Raji (cell line): ENCODE results near the gene NEURL1B.

Experiments
- POLR2A ChIP-seq: IDR thresholded peaks from 2 replicates; pipeline ENCODE4 v1.6.1; 2011; ENCODE audit warnings: low read depth, low read length, control low read depth; ENCODE audit not compliant: insufficient read depth

NEURL1B gene

DNA sequence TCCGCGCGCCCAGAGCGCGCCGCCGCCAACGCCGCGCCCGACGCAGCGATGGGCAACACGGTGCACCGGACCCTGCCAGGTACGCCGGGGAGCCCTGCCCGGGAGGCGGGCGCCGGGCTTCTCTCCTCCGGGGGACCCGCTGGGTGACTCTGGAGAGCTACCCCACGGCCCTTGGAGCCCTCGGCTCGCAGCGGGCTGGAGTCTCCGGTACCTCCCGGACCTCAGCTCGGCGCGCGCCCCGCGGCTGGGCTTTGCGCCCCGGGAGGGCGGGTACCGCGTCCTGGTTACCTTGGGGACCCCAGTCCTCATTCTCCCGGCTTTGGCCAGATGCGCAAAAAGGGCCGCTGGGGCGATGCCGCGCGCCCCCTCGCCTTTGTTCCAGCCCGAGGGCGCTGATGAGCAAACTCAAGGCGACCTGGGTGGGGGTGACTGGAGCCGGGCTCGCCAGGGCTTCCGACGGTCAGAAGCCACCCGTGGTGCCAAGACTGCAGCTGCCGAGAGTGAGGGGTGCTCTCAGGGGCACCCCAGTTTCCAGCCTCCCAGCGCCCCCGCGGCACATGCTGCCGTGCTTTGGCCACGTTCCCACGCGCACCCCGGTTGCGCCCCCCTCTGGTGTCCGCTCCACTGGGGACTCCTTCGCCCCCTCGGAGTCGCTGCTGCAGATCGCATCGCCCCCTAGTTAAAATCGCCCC is 442 bp downstream of the NEURL1B start:
- no peak for TF ChIP-seq POLR2A

DNA sequence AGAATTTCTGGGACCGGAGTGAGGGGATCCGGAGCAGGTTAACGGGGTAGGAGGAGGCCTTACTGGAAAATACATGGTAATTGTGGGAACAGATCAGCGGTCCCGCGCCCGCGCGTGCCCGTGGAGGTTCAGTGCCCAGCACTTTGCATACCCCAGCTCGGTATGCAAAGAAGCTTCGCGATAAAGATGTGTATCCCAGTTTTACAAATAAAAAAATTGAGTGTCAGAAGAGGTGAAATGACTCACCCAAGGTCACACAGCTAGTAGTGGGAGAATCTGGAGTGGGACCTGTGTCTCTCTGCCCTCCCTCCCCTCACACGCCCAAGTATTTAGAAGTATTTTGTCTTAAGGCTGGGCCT is 967 bp downstream of the NEURL1B start:
- no peak for TF ChIP-seq POLR2A

DNA sequence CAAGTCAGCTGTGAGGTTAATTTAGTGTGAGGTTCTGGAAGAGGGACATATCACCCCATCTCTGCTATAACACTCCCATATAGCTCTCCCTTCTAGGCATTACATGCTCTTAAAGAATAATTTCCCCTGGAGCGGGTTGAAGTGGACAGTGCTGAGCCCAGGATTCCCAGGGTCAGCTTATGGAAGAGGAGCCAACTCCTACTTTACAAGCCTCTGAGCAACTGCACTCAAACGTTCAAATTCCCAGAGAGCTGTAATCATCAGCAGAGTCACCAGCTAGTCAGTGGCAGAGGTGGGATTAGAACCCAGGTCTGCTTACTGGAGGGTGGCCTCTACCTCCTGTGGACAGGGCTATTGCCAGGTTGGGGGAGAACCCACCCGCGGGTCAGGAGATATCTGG is 1.4 kb downstream of the NEURL1B start:
- no peak for TF ChIP-seq POLR2A

DNA sequence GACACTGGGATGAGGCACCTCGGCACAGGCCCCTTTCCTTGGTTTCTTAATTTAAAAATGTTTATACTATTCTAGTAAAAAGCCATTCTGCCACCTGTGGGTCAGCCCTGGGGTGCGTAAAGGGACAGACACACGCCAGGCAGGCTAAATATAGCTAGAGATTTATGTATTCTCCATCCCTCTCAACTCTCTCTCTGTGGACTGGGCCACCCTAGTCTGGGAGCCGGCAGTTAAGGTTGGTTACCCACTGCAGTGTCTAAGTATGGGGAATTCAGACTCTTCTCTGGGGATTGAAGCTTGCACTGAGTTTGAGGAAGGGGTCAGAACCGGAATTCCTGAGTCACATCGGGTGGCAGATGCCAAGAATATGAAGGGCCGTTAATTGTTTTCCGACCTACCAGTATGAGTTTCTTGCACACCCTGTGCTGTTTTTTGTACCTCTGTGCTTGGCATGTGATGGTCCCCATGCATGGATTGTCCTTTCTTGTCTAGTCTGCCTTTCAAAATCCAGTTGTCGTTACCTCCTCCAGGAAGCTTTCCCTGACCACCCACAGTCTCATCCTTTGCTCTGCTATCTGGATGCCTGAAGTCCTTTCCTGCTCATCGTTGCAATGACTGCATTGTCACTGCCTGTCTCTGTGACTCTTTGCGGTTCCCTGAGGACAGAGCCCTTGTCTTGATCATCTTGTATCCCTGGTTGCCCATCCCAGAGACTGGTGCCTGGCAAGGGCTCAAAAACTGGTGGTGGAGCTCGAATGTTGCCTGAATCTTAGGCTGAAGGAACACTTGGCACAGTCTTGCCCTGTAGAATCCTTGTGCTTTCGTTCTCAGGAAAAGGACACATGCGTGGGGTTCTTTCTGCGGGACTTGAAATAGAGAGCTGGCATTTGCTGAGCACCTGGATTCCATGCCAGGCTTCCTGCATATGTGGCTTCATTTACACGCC is 2.1 kb downstream of the NEURL1B start:
- TF ChIP-seq POLR2A: no peak

DNA sequence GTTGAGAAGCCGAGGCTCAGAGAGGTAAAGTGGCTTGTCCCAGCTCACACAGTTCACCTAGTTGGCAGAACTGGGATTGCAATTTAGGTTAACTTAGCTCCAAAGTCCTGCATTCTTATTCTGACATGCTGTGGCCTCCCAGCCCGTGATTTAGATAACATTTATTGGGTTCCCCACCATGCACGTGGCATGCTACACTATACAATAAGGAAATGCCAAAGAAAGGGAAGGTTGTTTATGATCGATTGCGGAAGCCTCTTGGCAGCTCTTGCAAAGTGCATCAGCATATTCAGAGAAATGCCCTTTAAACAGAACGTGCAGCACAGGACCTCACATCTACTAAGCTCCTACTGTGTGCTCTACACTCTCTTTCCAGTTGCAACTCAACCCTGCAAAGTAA is 3.2 kb downstream of the NEURL1B start:
- no peak for TF ChIP-seq POLR2A

DNA sequence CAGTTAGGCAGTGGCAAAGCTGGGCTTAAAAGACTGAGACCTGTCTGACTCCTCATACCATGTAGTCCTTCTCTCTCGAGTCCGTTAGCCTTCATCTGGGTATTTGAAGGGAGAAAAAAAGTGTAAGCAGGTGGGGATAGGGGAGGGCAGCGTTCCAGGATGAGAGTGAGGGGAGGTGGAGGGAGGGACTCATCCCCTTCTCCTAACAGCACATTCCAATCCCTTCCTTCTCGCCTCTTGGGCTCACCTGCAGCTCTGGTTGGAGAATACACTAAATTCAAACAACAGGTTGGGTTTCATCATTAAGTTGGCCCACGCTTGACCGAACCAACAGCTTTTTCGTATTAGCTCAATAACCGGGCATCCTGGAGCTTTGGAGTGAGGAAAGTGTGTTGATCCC is 3.6 kb downstream of the NEURL1B start:
- TF ChIP-seq POLR2A: no peak

DNA sequence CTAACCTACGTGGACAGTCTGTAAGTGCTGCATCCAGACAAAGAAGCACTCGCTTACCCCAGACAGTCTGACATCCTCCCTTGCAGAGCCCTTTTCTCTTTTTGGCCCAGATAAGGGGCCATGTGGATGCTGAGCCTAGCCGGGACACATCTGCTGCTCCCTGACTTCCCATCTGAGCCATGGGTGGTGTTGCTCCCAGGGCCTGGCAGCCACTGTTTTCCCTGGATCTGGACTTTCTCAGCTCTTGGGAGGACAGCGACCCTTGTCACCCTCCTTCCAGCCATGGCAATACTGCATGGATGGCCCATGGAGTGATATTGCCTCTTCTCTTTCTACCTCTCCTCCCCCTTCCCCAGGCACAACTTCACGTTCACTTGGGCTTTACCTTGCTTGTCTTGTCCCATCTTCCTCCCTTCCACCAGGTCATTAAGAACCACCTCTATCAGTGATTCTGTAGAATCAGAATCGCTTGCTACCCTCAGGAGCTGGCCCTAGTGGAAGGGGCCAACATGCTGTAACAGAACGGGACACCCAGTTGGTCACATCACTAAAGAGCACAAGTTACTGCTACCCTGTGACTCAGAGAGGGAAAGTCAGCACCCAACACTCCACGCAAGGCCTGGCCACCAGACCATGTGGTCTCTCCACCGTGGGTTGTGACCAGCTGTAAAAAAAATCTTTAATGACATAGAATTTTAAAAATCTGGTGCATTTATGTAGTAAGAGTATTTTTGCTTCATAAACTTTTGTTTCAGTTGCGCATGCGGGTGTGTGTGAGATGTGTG is 4.4 kb downstream of the NEURL1B start:
- TF ChIP-seq POLR2A: no peak

DNA sequence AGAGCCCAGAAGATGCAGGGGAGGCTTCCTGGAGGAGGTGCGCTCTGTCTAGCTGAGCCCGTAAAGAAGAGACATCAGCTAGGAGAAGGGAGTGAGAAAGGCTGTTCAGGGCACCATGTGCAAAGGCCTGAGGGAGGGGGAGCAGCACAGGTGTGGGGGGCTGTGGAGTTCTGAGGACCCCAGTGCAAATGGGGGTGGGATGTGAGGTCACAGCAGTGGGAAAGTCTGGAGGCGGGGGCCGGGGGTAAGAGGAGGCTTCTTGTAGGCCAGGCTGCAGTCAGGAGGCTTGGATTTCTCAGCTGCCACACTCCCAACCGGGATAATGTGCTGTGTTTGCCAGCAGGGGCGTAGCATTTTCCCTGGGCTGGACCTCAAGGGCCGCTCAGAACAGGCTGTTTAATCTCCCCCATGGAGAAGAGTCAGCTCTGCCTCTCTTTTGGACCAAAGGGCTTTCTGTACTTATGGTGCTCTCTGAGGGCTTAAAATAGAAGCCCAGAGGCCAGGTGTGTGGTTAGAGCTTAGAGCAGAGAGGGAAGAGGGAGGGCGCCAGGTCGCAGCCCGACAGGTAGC is 5.7 kb downstream of the NEURL1B start:
- TF ChIP-seq POLR2A: no peak

DNA sequence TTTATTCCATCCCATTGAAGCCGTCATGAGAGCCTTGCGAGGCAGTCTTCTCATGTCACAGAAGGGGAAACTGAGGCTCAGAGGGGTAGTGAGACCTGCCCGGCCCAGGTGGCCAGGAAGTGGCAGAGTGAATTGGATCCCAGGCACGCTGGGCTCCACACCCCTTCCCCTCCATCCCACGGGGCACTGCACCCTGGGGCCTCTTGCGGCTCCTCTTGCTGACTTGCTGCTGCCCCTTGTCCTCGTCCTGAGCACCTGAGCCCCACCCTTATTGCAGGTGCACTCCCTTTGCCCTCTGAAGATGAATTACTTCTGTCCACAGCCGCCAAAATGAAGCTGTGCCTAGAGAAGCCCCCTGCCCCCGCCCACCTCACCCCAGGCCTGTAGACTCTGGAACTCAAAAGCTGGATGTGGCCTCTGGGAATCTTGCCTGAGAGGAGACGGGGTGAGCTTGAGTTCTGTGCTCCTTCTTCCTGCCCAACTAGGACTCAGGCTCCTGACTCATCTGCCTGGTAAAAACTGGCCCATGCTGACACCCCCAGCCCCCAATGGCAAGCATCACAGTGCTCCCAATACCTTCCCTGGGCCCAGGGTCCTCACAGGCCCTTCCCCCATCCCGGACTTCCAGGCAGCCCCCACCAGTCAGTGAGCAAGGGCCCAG is 6.4 kb downstream of the NEURL1B start:
- TF ChIP-seq POLR2A: no peak

DNA sequence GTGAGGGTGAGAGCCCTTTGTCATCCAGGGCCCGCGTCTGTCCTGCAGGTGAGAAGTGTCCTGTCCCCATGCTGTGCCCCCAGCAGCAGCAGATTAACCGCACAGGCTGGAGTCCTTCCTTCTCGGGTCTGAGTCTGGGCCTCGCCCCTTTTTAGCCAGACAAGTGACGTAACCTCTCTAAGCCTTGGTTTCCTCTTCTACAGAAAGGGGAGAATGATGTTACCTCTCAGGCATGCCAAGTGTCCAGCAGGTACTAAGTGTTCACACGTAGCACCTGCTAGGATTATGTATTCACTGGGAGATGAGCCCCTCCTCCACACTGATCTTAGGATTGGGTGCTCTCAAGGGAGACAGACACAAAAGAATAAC is 6.9 kb downstream of the NEURL1B start:
- TF ChIP-seq POLR2A: no peak

DNA sequence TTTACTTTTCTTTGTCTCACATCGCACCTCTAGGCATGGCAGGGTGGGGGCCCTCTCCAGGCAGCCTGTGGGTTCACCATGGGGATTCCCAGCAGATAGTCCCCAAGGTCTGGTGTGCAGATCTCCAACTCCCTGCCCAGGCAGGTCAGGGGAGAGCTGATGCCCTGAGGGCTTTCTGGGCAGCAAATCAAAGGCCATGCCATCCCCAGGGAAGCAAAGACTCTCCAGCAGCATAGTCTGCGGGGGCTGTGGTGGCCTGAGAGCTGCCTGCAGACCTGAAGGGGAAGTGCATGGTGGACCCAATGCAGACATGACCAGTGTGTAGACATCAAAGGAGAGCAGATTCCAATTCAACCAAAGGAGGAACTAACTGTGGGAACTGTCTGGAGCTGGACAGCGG is 7.7 kb downstream of the NEURL1B start:
- TF ChIP-seq POLR2A: no peak

DNA sequence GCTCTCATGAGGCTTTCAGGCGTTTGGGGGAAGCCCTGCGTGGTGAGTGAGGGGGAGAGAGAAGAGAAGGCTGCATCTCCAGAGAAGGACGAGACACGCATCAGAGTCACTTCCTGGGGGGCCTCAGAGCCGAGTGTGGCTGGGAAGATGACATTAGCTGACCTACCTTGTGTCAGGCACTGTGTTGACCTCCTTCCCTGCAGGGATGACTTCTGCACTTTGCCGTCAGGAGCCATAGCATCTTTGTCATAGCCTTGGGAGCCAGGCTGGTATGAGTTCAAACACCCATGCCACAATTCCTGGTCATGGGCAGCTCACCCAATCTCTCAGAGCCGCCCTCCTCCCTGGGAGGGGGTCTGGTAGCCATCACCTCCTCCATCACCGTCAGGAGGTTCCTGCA is 17.3 kb downstream of the NEURL1B start:
- TF ChIP-seq POLR2A: no peak

DNA sequence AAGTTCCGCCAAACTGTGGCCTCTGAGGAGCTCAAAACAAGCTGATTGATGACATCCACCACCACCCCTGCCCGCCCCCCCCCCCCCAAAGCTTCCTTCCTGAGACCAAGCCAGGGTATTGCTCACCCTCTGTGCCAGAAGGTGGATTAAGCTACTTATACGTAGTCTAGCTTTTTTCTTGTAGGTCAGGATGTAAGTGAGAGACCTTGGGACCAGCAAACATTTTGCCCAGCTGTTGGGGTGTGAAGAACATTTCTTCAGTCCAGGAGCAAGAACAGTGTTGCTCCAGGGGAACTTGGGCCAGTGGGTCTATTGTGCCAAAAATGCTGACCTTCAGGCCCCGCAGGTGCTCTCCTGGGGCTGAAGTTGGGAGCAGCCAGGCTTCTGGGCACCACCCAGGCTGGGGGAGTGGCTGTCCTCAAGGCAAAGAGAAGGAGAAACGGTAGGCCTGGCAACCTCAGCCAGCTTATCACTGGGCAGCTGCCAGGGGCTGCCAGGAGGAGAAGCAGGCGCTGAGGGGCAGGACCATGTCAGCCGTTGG is 18.0 kb downstream of the NEURL1B start:
- no peak for TF ChIP-seq POLR2A

DNA sequence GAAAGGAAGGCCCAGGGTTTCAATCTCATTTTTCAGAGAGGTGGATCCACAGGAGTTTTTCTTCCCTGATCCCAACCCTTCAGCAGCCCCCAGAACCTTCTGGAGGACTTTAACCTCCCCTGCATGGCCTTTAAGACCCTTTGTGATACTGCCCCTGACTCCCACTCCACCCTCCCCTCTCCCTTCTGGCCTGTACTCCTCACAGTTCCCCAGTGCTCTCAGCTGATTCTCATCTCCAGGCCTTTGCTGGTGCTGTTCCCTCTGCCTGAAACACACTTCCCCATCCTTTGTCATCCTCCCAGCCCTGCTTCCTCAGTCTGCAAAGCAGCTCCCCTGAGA is 18.5 kb downstream of the NEURL1B start:
- no peak for TF ChIP-seq POLR2A
